Ovary (tissue), 9 donors: Measurements from ENCODE around the gene TERT. TPM values are rescaled to one million over a fixed set of nuclear protein-coding genes. Genes with fewer than 3 reads are reported as not detected.
"Not testable (repeated sequence)": the region's sequence is repeated elsewhere in the genome, so short reads cannot be mapped to it uniquely, and the experiment has no call there.

ENCODE experiments used
- DNase-seq, 5 donors: peaks; one replicate each; pipeline ENCODE4 v3.0.0-alpha.2; 2019 to 2020
- H3K27ac ChIP-seq, 2 donors: fragments of 200-600 bp; one replicate each; pipeline versions ENCODE4 v1.5.1 to v1.8.0; 2019 to 2022
- H3K27me3 ChIP-seq: fragments of 200-600 bp; one replicate; pipeline ENCODE4 v1.8.0; 2022
- H3K36me3 ChIP-seq: fragments of 200-600 bp; sonication (generic); one replicate; pipeline ENCODE4 v1.5.1; 2019
- H3K4me1 ChIP-seq: one replicate; pipeline ENCODE4 v1.8.1; 2013; ENCODE audit warnings: mild to moderate bottlenecking, moderate library complexity; ENCODE audit not compliant: insufficient read depth
- H3K4me3 ChIP-seq: fragments of 200-600 bp; sonication (generic); one replicate; pipeline ENCODE4 v1.5.1; 2017
- H3K9me3 ChIP-seq, 2 donors: fragments of 200-600 bp in 1 of 2; sonication (generic) in 1 of 2; one replicate each; pipeline versions ENCODE4 v1.5.1 to v1.8.1; 2013 to 2019; ENCODE audit warnings: mild to moderate bottlenecking in 1 of 2, moderate library complexity in 1 of 2
- EP300 ChIP-seq: sonication (generic); formaldehyde crosslinking; IDR thresholded peaks from one replicate; pipeline ENCODE4 v1.6.1; 2017; ENCODE audit warnings: antibody characterized with exemption
- POLR2A ChIP-seq: fragments of 450-650 bp; IDR thresholded peaks from one replicate; pipeline ENCODE4 v1.6.1; 2017; ENCODE audit warnings: antibody characterized with exemption, mild to moderate bottlenecking, moderate library complexity
- WGBS, 3 donors: extraction: QIAGEN DNeasy Blood & Tissue Kit in 1 of 3; methylation state at CpG; one replicate each; pipeline versions ENCODE4 v1.1.5 to v1.1.7; 2013 to 2017; 5-methylcytosine and 5-hydroxymethylcytosine counted together
- intact Hi-C, 4 donors: fragments of 100-400 bp; cut with DNase I; formaldehyde crosslinking; loops; one replicate each; pipeline versions ENCODE4 v1.11.0 to v1.15.1; 2022 to 2023
- polyA plus RNA-seq, 2 donors: library from polyadenylated mRNA; stranded (reverse); fragments of 200-250 nt in 1 of 2; fragments of 350-450 nt in 1 of 2; fragmentation: Illumina TruSeq in 1 of 2; extraction: RNeasy Lipid Tissue Mini Kit (QIAGEN cat#74804) in 1 of 2; gene quantifications; one replicate each; pipeline ENCODE4 v1.2.3, GENCODE V29; 2013 to 2014
- total RNA-seq, 7 donors: library from RNA; depleted of rRNA in 2 of 7; stranded (reverse); fragments of >200 nt in 2 of 7; fragmentation: NEBNext Ultra II Directional in 3 of 7; extraction: Animal tissue kit (Norgen Biotek cat#: 25700) in 3 of 7; gene quantifications; one replicate each; pipeline versions ENCODE4 v1.1.0 to v1.2.4, GENCODE V29; 2016 to 2023
- TF ChIP-seq, protein P1 (sequence below), 3 donors: fragments of 450-650 bp in 2 of 3; fragments of 200-600 bp in 1 of 3; IDR thresholded peaks; one replicate each; pipeline versions ENCODE4 v1.5.1 to v1.8.0; 2016 to 2022; ENCODE audit warnings: antibody characterized with exemption in 3 of 3, mild to moderate bottlenecking in 1 of 3
- donor health status: DM: no; HTN: no; CAD: no; lungs with moderate emphysema.
- donor health status: DM: no; HTN: no; CAD: no.
- donor health status: Bipolar disorder and iron deficiency.
- donor health status: DM: yes; HTN: yes; CAD: no.
- donor health status: DM: no; HTN: no; CAD: no.
- donor health status: DM: yes; HTN: yes; CAD: no.

The TERT gene
- total and polyA plus RNA-seq, 9 donors, result 0.10 to 3.1 TPM; not detected in 7

DNA sequence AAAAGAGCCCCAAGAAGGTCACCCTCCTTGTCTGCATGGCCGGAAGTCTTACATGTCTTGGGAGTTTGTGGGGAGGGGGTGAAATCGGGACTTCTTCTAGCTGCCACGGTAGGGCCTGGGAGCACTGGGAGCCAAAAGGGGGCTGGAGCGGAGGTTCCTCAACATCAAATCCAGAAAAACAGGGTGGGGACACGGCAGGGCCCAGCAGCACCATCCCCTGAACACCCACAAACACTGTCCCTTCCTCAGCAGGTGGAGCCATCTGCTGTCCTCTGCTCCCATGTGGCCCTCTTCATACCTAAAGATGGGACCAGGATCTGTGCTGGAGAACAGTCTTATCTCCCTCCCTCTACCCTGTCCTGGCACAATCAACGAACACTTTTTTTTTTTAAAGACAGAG is 2.7 kb downstream of the TERT start:
- H3K9me3 ChIP-seq, result no peaks in the 10 kb centered on the region
- H3K4me3 ChIP-seq, result no peak overlapping the region
- no peaks in the 10 kb centered on the region for H3K4me1 ChIP-seq
- DNase-seq, result peak in 2 of 5 donors; percentile 0 to 3
- H3K36me3 ChIP-seq, result no peaks in the 10 kb centered on the region
- no peaks in the 10 kb centered on the region for H3K27me3 ChIP-seq
- 61 to 69% (median 65%) methylated on average over 6 of the region's 6 CpGs for WGBS, 3 donors
- no peak for TF ChIP-seq POLR2A
- intact Hi-C loops, result no loop called here
- no peak overlapping the region for H3K27ac ChIP-seq

DNA sequence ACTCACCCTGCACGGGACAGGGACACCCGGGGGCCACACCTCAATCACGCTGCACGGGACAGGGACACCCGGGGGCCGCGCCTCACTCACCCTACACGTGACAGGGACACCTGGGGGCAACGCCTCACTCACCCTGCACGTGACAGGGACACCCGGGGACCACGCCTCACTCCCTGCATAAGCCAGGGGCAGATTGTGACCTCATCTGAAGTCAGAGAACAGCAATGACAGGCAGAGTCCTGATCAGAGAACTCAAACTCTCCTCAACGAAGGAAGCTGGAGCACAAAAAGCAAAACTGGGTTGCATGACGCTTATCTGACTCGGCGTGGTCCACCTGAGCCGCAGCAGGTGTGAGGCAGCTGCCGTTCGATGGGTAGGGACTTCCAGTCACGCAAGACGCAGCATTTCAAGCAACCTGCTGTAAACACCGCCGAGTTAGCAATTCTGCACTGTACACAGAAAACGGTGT is 3.2 kb downstream of the TERT start:
- Histone ChIP-seq H3K27me3 (no peaks in the 10 kb centered on the region), H3K4me3 (no peak overlapping the region), H3K9me3 (no peaks in the 10 kb centered on the region), H3K36me3 (no peaks in the 10 kb centered on the region), H3K4me1 (no peaks in the 10 kb centered on the region), H3K27ac (no peak overlapping the region)
- 79 to 81% (median 80%) methylated on average over 24 of the region's 24 CpGs for WGBS, 3 donors
- DNase-seq, result peak in 1 of 5 donors; percentile 14
- TF ChIP-seq EP300, result no peak
- TF ChIP-seq, protein P1, sequence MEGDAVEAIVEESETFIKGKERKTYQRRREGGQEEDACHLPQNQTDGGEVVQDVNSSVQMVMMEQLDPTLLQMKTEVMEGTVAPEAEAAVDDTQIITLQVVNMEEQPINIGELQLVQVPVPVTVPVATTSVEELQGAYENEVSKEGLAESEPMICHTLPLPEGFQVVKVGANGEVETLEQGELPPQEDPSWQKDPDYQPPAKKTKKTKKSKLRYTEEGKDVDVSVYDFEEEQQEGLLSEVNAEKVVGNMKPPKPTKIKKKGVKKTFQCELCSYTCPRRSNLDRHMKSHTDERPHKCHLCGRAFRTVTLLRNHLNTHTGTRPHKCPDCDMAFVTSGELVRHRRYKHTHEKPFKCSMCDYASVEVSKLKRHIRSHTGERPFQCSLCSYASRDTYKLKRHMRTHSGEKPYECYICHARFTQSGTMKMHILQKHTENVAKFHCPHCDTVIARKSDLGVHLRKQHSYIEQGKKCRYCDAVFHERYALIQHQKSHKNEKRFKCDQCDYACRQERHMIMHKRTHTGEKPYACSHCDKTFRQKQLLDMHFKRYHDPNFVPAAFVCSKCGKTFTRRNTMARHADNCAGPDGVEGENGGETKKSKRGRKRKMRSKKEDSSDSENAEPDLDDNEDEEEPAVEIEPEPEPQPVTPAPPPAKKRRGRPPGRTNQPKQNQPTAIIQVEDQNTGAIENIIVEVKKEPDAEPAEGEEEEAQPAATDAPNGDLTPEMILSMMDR (IDR thresholded peaks at IDR 0.05), result no peak
- no peak for TF ChIP-seq POLR2A
- intact Hi-C loops, result no loop called here

DNA sequence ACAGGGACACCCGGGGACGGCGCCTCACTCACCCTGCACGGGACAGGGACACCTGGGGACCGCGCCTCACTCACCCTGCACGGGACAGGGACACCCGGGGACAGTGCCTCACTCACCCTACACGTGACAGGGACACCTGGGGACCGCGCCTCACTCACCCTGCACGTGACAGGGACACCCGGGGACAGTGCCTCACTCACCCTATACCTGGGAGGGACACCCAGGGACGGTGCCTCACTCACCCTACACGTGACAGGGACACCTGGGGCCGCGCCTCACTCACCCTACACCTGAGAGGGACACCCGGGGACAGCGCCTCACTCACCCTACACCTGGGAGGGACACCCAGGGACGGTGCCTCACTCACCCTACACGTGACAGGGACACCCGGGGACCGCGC is 3.9 kb downstream of the TERT start:
- intact Hi-C loops, H3K4me1 ChIP-seq, H3K9me3 ChIP-seq, H3K36me3 ChIP-seq, H3K4me3 ChIP-seq, H3K27me3 ChIP-seq, H3K27ac ChIP-seq: not testable (repeated sequence)
- DNase-seq, result peak in 1 of 5 donors; percentile 12
- 83 to 86% (median 86%) methylated on average over 17 to 23 of the region's 24 CpGs for WGBS, 3 donors

DNA sequence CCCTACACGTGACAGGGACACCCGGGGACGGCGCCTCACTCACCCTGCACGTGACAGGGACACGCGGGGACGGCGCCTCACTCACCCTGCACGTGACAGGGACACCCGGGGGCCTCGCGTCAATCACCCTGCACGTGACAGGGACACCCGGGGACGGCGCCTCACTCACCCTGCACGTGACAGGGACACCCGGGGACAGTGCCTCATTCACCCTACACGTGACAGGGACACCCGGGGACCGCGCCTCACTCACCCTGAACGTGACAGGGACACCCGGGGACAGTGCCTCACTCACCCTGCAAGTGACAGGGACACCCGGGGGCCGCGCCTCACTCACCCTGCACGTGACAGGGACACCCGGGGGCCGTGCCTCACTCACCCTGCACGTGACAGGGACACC is 5.3 kb downstream of the TERT start:
- H3K4me3 ChIP-seq, H3K27me3 ChIP-seq, H3K4me1 ChIP-seq, intact Hi-C loops, H3K27ac ChIP-seq, H3K36me3 ChIP-seq, H3K9me3 ChIP-seq: not testable (repeated sequence)
- 89 to 90% methylated on average over 25 to 32 of the region's 32 CpGs; no CpG with 5 or more reads in 1 of the 3 donors for WGBS, 3 donors
- DNase-seq, result peak in 1 of 5 donors; percentile 9

DNA sequence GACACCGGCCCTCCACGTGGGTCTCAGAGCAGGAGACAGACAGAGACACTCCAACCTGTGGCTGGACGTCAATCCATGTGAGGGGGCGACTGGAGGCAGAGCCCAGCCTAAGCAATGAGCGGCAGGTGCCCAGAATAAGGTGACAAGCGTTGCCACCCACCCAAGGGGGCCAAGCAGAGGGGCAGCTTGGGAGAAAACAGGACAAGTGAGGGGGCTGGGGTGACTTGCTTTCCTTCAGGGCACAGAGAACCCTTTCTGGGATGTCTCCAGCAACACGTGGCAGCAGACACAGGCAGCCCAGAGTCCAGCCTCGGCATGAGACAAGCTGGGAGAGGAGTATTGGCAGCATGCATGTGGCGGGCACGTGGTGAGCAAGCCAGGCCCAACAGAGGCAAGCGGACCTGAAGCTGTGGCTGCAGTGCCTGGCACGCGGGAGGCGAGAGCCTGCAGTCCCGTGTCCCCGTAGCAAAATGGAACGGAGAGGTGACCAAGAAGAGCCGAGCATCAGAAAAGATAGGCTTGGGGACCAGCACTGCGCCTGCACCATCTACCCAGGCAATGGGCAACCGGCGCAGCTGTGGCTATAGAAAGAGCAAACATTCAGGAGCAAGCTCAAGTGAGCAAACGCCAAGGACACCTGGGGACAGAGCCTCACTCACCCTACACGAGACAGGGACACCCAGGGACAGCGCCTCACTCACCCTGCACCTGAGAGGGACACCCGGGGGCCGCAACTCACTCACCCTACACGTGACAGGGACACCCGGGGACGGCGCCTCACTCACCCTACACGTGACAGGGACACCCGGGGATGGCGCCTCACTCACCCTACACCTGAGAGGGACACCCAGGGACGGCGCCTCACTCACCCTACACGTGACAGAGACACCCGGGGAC is 6.2 kb downstream of the TERT start:
- no peaks in the 10 kb centered on the region for H3K4me1 ChIP-seq
- H3K27me3 ChIP-seq, result no peaks in the 10 kb centered on the region
- no peaks in the 10 kb centered on the region for H3K36me3 ChIP-seq
- no peak overlapping the region for H3K4me3 ChIP-seq
- TF ChIP-seq, protein P1 (IDR thresholded peaks at IDR 0.05), result no peak
- no peaks in the 10 kb centered on the region for H3K9me3 ChIP-seq
- intact Hi-C loops, result no loop called here
- H3K27ac ChIP-seq, result no peak overlapping the region
- 92 to 93% (median 93%) methylated on average over 37 of the region's 37 CpGs for WGBS, 3 donors
- DNase-seq, result peak in 1 of 5 donors; percentile 13

DNA sequence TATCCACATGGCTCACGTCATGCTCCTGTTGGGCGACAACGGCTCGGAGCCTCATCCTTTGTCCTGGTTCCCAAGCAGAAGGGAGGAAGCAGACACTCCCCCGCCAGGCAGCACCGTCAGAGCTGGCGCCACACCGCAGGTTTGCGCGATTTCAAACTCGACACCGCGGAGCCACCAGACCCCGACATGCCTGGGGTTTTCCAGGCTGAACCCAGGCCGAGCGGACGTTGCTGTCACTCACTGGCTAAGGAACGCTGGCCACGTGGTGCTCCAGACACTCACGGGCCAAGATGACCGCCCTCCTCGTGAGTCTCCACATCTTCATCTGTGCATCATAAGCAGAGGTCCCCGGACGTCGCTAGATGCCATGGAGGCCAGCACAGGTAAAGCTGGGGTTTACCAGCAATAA is 9.0 kb downstream of the TERT start:
- Histone ChIP-seq H3K36me3 (no peaks in the 10 kb centered on the region), H3K4me1 (no peaks in the 10 kb centered on the region), H3K4me3 (no peak overlapping the region), H3K27ac (no peak overlapping the region), H3K9me3 (no peaks in the 10 kb centered on the region), H3K27me3 (no peaks in the 10 kb centered on the region)
- peak in 1 of 5 donors; percentile 17 for DNase-seq
- no peak for TF ChIP-seq POLR2A
- TF ChIP-seq, protein P1 (IDR thresholded peaks at IDR 0.05), result no peak
- no peak for TF ChIP-seq EP300
- WGBS, 3 donors, result 89 to 90% (median 90%) methylated on average over 25 of the region's 25 CpGs
- intact Hi-C loops, result no loop called here
